GM21529 (cell line): ENCODE results near the gene NPR2.

ENCODE experiments used
- ATAC-seq: cut with Tn5 transposase; IDR thresholded peaks from one replicate; pipeline ENCODE4 v1.9.1; 2021; ENCODE audit not compliant: unreplicated experiment

NPR2 gene

DNA sequence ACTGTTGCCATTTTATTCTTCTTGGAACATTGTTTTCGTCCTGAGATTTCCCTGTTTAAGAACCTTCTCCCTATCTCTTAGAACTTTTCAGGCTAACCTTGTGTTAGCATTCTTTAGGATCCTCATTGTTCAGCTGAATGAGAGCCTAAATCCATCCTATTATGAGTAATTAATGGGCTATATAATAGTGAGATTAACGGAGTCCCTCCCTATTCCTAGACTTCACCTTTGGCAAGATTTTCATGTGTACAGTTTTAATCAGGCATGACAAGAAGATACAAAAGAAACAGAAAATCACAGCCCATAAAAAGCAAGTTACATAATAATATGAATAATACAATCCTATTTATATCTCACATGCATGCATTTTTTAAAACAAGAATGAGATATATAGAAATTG lies 28.2 kb upstream of the NPR2 start:
- no peak for ATAC-seq

DNA sequence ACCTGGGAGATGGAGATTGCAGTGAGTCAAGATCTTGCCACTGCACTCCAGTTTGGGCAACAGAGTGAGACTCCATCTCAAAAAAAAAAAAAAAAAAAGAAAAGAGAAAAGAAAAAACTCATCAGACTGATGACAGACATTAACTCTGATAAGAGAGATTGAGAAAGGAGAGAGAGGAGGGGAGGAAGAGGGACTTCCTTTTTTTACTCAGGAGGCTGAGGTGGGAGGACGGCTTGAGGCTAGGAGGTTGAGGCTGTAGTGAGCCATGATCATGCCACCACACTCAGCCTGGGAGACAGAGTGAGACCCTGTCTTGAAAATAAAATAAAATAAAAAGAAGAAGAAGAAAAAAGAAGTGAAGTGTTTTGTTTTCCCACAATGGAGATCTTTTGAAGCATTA lies 27.6 kb upstream of the NPR2 start:
- no peak for ATAC-seq

DNA sequence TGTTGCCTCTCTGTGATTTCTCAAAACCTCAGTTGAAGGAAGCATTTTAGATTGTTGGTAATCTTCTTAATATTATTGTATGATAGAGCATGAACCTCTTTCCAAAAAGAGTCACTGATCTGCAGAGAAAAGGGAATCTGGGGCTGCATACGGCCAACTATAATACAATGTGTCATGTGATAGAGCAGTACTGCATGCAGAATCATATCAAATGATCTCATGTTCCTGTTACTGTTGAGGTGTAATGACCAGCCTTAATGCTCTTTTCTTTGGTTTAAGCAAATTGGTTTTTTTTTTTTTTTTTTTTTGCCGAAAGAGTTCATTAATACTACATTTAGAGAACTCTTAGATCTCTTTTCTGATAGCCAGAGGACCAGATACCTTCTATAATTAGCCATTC lies 24.4 kb upstream of the NPR2 start:
- no peak for ATAC-seq

DNA sequence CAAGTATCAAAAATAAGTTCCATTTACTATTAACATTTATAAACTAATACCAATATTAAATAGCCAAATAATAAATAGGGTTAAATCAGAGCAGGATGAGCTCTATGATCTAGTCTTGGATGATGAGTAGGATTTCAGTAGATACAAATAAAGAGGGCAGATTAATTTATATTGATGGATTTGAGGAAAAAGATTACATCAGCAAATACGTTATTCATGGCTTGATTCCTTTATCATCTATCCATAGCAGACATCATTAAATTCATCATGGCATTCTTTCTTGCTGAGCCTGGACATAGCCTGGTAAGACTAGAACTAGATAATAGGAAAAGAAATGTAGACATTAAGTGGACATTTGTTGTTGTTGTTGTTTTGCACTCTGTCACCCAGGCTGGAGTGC lies 23.9 kb upstream of the NPR2 start:
- ATAC-seq, result no peak

DNA sequence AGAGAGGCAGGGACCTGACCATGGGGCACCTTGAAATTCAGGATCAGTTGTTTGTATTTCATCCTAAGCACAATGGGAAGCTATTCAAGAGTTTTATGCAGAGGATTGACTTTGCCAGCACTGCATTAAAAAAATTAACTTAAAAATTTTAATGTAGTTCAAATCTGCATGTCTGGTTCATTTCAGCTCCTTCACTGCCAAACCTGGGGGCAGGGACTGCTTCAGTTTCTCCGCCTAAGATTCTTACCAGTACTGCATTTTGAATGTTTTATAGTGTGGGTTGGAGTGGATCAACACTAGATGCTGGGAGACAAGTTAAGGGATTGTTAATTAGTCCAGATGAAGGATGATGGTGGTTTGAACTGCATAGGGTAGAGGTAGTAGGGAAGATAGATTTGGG lies 21.6 kb upstream of the NPR2 start:
- no peak for ATAC-seq

DNA sequence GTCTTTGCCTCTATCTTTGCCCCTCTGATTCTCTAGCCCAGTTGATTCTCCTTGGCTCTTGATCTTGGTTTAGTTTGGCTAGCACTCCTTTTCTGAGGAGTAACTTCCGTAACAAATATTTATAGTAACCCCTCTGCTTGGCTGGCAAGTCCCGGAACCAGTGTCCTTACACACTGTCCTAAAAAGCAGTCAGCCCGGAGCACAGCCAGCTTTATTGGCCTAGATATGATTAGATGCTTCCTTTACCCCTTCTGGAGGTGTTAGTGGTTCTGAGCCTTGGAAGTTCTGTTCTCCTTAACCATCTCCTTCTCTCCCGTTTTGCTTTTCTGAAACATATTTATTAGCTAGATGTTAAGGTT lies 20.3 kb upstream of the NPR2 start:
- no peak for ATAC-seq

DNA sequence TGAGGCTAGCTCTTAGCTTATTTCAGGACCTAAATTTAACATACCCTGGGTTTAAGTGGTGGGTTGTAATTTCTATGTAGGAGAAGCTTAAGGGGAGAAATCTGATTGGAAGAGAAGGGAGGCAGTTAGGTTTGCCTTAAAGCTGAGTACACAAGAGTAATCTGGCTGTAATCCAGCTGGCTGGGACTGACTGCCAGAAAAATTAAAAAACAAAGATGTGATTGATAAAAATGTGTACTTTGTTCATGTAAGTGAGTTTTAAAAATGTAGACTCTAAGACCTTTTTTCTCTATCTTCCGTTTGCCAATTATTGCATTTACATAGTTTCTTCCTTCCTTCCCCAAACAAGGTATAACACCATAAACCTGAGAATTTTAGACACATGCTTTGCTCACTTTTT lies 19.9 kb upstream of the NPR2 start:
- ATAC-seq, result no peak

DNA sequence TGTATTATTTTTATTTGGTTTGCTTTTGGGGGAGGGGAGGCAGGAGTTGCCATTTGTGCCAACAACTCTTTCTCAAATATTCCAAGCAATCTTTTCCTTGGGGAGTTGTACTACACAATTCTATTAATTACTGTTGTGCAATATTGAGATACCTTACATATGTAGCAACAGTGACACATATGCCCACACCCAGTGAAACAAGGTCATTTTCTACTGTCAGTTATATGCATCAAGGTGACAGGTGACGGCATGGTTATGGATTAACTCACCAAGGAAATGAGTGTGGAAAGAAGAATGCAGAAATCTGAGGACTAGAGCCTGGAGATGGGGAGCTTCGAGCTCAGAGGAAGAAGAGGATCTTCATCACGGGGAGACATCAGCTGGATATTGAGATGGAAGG lies 19.4 kb upstream of the NPR2 start:
- no peak for ATAC-seq

DNA sequence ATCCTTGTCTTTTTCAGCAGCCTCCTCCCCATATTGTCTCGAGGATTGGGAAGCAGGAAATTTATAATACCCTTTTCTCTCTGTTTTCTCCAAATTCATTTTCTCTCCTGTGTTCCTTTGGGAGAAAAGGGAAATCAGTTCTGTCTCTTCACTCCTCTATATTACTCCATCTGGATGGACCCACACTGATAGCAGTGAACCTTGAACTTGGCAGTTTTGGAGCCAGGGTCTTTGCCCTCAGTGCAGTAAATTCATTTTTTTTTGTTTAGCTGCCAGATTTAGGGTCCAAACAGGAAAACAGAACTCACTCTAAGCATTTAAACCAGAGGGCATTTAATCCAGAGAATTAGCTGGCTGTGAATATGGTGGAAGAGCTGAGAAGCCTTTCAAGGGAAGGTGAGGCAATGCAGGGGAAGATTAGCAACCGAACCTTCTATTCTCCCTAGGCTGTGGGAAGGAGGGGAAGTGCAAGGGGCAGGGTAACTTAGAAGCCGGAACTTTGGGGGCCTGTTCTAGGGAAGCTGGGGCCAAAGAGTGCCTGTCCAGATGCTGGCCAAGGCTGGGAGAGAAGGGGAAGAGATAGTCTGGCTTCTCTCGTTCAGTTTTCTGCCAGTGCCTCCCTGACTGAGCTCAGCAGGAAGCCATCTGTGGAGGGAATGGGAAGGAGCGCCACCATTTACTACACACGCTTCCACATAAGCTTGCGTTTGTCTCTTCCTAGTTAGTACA lies 16.3 kb upstream of the NPR2 start:
- no peak for ATAC-seq

DNA sequence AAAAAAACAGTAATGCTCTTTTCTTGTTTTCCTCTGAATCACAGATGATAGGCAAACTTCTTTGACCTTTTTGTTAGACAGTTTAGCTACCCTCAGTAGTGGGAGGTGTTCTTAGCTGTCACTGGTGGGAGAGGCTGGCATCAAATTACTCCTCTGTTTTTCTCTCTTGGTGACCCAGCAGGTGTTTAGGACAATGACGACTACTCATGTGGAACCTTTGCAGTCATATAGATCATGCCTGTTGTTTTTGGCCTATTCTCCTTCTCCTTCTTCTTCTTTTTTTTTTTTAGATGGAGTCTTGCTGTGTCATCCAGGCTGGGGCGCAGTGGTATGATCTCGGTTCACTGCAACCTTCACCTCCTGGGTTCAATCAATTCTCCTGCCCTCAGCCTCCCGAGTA lies 15.4 kb upstream of the NPR2 start:
- ATAC-seq, result no peak

DNA sequence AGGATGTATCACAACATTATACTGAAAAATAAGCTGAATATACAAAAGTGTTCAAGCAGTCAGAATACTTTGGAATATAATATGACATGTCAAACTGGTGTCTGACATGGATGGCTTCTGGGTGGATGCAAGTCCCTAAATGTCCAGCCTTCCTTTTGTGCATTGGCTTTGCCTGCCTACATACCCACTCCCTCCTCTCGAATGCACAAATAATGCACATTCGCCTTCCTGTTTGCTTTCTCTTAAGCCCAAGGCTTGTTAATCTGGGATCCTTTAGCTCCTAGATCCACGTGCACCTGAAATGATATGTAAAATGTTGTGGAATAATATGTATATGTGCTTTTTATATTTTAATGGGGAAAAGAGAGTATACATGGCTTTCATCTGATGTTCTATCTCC lies 12.9 kb upstream of the NPR2 start:
- ATAC-seq, result no peak

DNA sequence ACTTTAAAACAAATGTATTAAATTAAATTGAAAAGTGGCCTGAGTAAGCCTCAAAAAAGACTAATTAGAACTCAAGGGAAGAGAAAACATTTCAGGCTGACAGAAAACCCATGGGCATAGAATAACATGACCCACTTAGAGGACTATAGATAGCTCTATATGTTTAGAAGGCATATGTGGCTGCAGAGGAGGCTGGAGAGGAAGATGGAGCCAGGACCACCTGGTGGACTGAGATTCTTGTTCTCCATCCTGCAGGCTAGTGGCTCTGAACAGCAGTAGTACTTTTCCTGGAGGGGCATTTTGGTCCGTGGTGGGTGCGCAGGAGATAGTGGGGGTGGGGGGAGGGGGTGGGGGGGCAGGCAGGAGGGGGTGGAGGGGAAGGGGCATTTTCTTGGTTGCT lies 10.3 kb upstream of the NPR2 start:
- ATAC-seq, result no peak

DNA sequence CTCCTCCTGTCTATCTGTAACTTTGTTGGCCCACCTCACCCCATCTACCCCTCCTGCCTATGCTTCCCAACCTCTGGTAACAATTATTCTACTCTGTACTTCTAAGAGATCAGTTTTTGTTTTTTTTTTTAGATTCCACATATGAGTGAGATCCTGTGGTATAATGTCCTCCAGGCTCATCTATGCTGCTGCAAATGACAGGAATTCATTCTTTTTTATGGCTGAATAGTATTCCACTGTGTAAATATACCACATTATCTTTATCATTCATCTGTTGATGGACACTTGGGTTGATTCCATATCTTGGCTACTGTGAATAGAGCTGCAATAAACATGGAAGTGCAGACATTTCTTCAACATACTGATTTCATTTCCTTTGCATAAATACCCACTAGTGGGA lies 8.0 kb upstream of the NPR2 start:
- ATAC-seq, result no peak

DNA sequence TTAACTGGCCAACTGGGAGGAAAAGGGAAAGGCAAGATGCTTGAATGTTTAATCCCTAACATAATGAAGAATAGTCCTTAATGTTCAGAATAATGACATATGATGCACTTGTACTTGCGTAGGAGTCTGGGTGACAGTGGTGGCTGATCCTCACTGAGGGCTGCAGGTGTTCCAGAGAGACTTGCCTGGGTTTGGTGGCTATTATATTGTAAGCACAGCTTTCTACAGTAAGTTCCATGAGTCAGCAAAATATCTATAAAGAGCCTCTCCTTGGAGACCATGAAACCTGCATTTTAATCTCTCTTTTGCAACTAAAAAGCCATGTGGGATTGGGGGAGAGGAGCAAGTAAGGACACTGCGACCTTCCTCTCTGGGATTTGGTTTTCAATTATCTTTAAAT lies 1.9 kb upstream of the NPR2 start:
- no peak for ATAC-seq

DNA sequence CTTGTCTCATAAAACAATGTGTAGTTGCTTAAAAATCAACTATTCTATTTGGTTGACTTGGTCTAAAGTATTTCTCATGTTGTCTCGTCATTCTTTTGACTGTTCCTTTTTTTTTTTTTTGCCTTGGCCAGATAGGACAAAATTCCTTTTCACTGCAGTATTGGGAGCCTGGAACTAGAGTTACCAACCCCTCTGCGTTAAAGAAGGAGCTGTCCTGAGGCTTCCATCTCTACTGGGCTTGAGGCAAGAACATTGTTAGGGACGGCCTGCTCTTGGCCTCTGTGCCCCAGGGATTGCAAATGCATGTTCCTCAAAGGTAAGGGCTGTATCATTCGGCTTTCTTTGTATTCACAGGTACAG lies 1.4 kb upstream of the NPR2 start:
- ATAC-seq, result no peak

DNA sequence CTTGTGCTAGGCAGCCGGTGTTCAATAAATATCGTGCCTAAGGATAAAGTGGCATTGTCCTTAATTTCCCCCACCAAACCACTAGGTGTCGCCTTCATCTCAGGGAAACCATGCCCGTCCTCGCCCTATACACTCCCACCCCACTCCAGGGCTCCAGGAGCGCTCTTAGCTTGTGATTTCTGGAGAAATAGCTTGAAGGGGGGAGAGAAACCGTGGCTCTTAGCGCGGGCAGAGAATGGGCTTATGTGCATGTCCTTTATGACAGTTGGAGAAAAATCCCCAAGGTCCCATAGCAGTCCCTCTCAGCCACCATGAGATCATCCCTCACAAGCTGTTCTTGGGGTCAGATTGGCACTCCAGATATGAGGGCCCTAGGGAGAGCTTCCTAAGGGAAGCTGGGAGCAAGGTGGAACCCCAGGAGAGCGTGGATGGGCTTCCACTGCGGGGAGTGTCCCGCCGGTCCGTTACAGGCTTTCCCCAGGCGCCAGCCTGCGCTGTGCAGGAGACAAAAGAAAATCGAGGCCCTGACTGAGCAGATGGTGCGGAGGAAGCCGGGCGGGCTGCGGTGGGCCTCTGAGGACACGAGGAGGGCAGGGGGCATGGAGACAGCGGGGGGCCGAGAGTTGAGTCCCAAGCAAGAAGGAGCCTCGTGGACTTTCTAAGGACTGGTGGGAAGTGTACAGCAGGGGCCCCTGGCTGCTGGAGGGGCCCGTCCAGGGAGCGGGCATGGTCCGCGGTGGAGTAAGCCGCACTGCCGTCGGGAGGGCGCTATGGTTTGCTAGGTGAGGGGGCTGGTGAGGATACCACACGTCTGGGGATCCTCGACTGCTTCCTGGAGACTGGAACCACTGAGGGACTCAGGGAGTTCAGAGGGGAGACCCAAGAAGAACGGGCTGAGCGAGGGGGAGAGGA lies 750 bp upstream of the NPR2 start:
- no peak for ATAC-seq

DNA sequence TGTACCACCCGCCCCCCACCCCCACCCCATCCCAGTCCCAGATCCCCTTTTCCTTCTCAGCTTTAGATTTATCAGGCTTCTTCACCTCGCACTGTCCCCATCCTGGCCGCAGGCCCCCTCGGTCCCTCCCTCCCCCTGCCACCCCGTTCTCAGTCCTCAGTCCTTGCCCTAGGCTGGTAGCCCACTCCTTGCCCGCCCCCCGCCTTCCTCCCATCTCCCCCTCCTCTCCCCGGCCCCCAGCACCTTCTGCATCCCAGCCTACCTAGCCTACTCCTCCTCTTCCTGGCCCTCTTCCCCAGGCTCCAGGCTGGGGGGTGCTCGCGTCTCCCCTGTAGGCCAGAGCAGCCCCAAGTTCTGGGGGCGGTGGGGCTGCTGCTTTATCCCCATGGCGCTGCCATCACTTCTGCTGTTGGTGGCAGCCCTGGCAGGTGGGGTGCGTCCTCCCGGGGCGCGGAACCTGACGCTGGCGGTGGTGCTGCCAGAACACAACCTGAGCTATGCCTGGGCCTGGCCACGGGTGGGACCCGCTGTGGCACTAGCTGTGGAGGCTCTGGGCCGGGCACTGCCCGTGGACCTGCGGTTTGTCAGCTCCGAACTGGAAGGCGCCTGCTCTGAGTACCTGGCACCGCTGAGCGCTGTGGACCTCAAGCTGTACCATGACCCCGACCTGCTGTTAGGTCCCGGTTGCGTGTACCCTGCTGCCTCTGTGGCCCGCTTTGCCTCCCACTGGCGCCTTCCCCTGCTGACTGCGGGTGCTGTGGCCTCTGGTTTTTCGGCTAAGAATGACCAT lies 828 bp downstream of the NPR2 start:
- ATAC-seq, result no peak

DNA sequence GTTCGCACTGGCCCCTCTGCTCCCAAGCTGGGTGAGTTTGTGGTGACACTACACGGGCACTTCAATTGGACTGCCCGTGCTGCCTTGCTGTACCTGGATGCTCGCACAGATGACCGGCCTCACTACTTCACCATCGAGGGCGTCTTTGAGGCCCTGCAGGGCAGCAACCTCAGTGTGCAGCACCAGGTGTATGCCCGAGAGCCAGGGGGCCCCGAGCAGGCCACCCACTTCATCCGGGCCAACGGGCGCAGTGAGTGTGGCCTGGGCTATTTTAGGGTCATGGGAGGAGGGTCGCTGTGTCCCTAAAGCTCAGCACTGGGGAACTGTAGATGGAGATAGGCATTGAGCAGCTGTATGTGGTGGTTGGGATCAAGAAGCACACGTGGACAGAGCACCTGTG lies 1.4 kb downstream of the NPR2 start:
- no peak for ATAC-seq

DNA sequence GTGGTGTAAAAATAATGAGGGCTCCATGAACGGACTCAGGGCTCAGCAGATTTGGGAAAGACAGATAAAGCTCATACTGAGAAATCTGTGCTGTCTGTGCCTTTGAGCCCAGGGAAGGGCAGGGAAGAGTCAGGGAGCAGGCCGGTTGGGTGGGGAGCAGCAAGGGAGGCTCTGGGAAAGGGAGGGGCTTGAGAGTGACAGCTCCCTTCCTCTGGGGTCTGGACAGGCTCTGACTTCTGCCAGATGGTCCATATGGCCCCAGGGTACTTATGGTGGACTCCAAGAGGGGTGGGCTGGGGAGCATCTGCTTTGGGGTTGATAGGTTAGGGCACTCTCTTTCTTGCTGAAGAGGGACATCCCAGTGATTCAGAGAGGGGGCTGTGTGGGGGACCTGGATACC lies 2.1 kb downstream of the NPR2 start:
- ATAC-seq, result no peak

DNA sequence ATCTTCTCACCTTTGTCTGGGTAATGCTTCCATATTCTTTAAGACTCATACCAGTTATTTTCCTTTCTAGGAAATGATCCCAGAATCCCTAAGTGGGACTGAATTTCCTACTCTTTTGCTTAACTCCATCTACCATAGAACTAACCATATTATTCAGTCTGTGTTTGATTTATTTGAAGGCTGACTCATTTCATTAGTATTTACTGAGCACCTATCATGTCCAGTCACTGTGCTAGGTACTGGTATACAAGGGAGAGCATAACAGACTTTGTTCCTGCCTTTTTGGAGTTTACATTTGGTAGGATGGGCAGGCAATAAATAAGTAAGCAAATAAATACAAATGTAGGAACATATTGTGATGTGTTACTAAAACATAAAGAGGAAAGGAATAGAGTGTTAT lies 4.3 kb downstream of the NPR2 start:
- ATAC-seq, result no peak

DNA sequence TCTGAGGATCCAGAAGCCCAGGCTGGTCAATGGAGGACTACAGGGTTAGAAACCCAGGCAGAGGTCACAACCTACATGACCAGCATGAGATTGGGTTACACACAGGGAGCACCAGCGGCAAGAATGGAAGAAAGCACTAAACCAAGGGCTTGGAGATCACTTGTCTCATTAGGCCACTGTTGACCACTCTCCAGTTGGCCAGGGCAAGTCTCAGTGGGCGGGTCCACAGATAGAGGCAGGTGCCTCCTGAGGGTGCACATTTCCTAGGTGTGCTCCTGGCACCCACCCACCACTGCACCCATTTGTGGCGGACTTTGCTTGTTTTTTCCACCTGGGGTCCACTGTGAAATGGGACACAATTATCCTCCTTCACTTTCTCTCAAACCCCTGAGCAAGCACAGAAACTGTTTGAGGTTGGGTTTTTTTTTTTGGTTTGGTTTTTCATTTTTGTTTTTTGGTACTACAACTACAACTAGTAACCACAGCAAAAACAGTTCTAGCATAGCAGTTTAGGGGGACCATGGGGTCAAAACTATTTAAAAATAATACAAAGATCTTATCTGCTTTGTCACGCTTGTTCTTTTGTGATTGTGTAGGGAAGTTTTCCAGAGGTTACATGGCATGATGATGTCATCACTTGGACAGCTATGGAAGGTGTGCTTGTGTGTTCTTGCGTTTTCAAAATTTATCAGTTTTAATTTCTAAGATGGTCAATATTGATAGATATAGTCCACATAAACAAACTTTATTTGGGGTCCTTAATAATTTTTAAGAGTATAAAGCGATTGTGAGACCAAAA lies 6.1 kb downstream of the NPR2 start:
- ATAC-seq, result no peak
